A549 (cell line): ENCODE results near the gene CLDN34.

Experiments used
- CEBPB ChIP-seq, 2 experiments: fragments of >200 bp in 1 of 2; sonication (Bioruptor Twin) in 1 of 2; formaldehyde crosslinking in 1 of 2; IDR thresholded peaks; 2 replicates each; pipeline ENCODE4 v1.6.1; 2012 to 2016
- EP300 ChIP-seq, 2 experiments: fragments of >200 bp; sonication (Bioruptor Twin); formaldehyde crosslinking; IDR thresholded peaks; 2 replicates in 1 of 2; 3 replicates in 1 of 2; pipeline ENCODE4 v1.6.1; 2016 to 2017
- HDAC2 ChIP-seq: fragments of 200-600 bp; sonication (generic); IDR thresholded peaks from 2 replicates; pipeline ENCODE4 v1.6.1; 2016
- HOXB5 ChIP-seq: fragments of 250-450 bp; sonication (Bioruptor Pico); IDR thresholded peaks from 2 replicates; pipeline ENCODE4 v1.5.0; 2020; ENCODE audit warnings: mild to moderate bottlenecking, moderate library complexity
- JUN ChIP-seq, 2 experiments: fragments of >200 bp; sonication (Bioruptor Twin); formaldehyde crosslinking; IDR thresholded peaks; 2 replicates in 1 of 2; 3 replicates in 1 of 2; pipeline ENCODE4 v1.6.1; 2016 to 2017
- POLR2A ChIP-seq: IDR thresholded peaks from 2 replicates; pipeline ENCODE4 v1.6.1; 2012; ENCODE audit warnings: mild to moderate bottlenecking, low read length
- POLR2AphosphoS2 ChIP-seq: conservative IDR thresholded peaks from 2 replicates; pipeline ENCODE4 v1.6.1; 2012; ENCODE audit warnings: low read length, improper control_type of control experiment, inconsistent platforms
- RAD21 ChIP-seq, 2 experiments: fragments of >200 bp in 1 of 2; sonication (Bioruptor Twin) in 1 of 2; formaldehyde crosslinking in 1 of 2; IDR thresholded peaks in 1 of 2; conservative IDR thresholded peaks in 1 of 2; 2 replicates in 1 of 2; 3 replicates in 1 of 2; pipeline ENCODE4 v1.6.1; 2012 to 2018; ENCODE audit warnings: inconsistent platforms in 1 of 2
- RFX5 ChIP-seq: fragments of 450-650 bp; IDR thresholded peaks from 2 replicates; pipeline ENCODE4 v1.7.1; 2014; ENCODE audit warnings: antibody characterized with exemption, mild to moderate bottlenecking, moderate library complexity
- SMC3 ChIP-seq: fragments of >200 bp; sonication (Bioruptor Twin); formaldehyde crosslinking; IDR thresholded peaks from 3 replicates; pipeline ENCODE4 v1.6.1; 2018; ENCODE audit warnings: inconsistent platforms
- ZFP36 ChIP-seq: fragments of 450-650 bp; IDR thresholded peaks from 2 replicates; pipeline ENCODE4 v1.6.1; 2014; ENCODE audit warnings: borderline replicate concordance; ENCODE audit not compliant: partially characterized antibody
- TF ChIP-seq, protein P1 (sequence below): fragments of >200 bp; sonication (Bioruptor Twin); formaldehyde crosslinking; IDR thresholded peaks from 3 replicates; pipeline ENCODE4 v1.5.1; 2016
- TF ChIP-seq, protein P2 (sequence below): IDR thresholded peaks from 2 replicates; pipeline ENCODE4 v1.6.1; 2012

DNA sequence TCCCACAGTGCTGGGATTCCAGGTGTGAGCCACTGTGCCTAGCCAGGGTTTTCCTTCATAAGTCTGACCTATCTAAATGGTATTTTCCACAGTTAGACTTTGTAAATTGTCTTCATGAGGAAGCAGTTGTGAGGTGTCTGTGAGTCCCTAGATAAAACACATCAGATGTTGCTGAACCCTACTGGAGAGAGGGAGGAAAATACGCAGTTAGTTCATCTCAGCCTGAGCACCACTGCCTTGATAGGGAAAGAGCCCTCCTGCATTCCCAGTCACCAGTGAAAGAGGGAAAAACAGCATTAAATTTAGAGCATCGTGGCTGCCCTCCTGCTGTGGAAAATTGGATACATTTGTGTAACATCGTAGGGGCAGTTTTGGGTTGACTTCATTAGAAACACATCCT, 31.7 kb upstream of the CLDN34 start:
- TF ChIP-seq, protein P1, sequence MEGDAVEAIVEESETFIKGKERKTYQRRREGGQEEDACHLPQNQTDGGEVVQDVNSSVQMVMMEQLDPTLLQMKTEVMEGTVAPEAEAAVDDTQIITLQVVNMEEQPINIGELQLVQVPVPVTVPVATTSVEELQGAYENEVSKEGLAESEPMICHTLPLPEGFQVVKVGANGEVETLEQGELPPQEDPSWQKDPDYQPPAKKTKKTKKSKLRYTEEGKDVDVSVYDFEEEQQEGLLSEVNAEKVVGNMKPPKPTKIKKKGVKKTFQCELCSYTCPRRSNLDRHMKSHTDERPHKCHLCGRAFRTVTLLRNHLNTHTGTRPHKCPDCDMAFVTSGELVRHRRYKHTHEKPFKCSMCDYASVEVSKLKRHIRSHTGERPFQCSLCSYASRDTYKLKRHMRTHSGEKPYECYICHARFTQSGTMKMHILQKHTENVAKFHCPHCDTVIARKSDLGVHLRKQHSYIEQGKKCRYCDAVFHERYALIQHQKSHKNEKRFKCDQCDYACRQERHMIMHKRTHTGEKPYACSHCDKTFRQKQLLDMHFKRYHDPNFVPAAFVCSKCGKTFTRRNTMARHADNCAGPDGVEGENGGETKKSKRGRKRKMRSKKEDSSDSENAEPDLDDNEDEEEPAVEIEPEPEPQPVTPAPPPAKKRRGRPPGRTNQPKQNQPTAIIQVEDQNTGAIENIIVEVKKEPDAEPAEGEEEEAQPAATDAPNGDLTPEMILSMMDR, result no peak
- TF ChIP-seq, protein P2, sequence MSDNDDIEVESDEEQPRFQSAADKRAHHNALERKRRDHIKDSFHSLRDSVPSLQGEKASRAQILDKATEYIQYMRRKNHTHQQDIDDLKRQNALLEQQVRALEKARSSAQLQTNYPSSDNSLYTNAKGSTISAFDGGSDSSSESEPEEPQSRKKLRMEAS, result no peak
- no peak for TF ChIP-seq POLR2A
- no peak for TF ChIP-seq ZFP36
- no peak for TF ChIP-seq HOXB5 (CRISPR knock-in tag)
- no peak for TF ChIP-seq CEBPB (IDR thresholded peaks at IDR 0.05)
- no peak for TF ChIP-seq HDAC2
- no peak for TF ChIP-seq EP300 (IDR thresholded peaks at IDR 0.05)
- TF ChIP-seq RAD21 (conservative IDR thresholded peaks at IDR 0.05 in 1 of 2, IDR thresholded peaks at IDR 0.05 in 1 of 2), result no peak
- TF ChIP-seq RFX5, result no peak
- no peak for TF ChIP-seq SMC3
- no peak for TF ChIP-seq POLR2AphosphoS2
- no peak for TF ChIP-seq JUN (IDR thresholded peaks at IDR 0.05)
